Liver (tissue), 9 donors: ENCODE results near the gene CABLES1. TPM values are rescaled to one million over a fixed set of nuclear protein-coding genes. Genes with fewer than 3 reads are reported as not detected.

Experiments
- DNase-seq: peaks from one replicate; pipeline ENCODE4 v3.0.0-alpha.2; 2017; ENCODE audit warnings: low spot score
- H3K27ac ChIP-seq, 2 donors: one replicate each; pipeline ENCODE4 v1.7.0; 2013; ENCODE audit warnings: inconsistent platforms in 2 of 2, low read length in 2 of 2, control low read depth in 1 of 2, low read depth in 1 of 2, mild to moderate bottlenecking in 1 of 2
- H3K27me3 ChIP-seq, 4 donors: one replicate each; pipeline versions ENCODE4 v1.6.1 to v1.7.0; 2013; ENCODE audit warnings: low read length in 3 of 4, inconsistent platforms in 1 of 4, mild to moderate bottlenecking in 1 of 4, moderate library complexity in 1 of 4; ENCODE audit not compliant: control insufficient read depth in 4 of 4, insufficient read depth in 4 of 4
- H3K36me3 ChIP-seq, 4 donors: one replicate each; pipeline versions ENCODE4 v1.6.1 to v1.7.0; 2013; ENCODE audit warnings: low read length in 3 of 4, mild to moderate bottlenecking in 3 of 4, low read depth in 1 of 4, moderate library complexity in 1 of 4; ENCODE audit not compliant: control insufficient read depth in 4 of 4, insufficient read depth in 3 of 4
- H3K4me1 ChIP-seq, 4 donors: one replicate each; pipeline versions ENCODE4 v1.6.1 to v1.7.0; 2013; ENCODE audit warnings: low read length in 3 of 4, mild to moderate bottlenecking in 3 of 4, moderate library complexity in 1 of 4; ENCODE audit not compliant: control insufficient read depth in 4 of 4, insufficient read depth in 4 of 4
- H3K4me3 ChIP-seq, 3 donors: one replicate each; pipeline versions ENCODE4 v1.6.1 to v1.7.0; 2013; ENCODE audit warnings: low read length in 3 of 3, control low read depth in 1 of 3, low read depth in 1 of 3, mild to moderate bottlenecking in 1 of 3
- H3K9ac ChIP-seq, 2 donors: one replicate each; pipeline ENCODE4 v1.7.0; 2013; ENCODE audit warnings: low read length in 2 of 2, mild to moderate bottlenecking in 2 of 2, moderate library complexity in 2 of 2, control low read depth in 1 of 2, low read depth in 1 of 2
- H3K9me3 ChIP-seq, 4 donors: one replicate each; pipeline versions ENCODE4 v1.6.1 to v1.7.0; 2013; ENCODE audit warnings: low read length in 3 of 4; ENCODE audit not compliant: control insufficient read depth in 4 of 4
- CTCF ChIP-seq: fragments of 150-350 bp; IDR thresholded peaks from 2 replicates; pipeline ENCODE4 v1.5.1; 2017; ENCODE audit warnings: improper control_type of control experiment, low read depth, low read length; ENCODE audit not compliant: missing input control
- FOXA1 ChIP-seq: IDR thresholded peaks from 2 replicates; pipeline ENCODE4 v1.6.1; 2016; ENCODE audit warnings: antibody characterized with exemption
- FOXA2 ChIP-seq: IDR thresholded peaks from 2 replicates; pipeline ENCODE4 v1.6.1; 2016; ENCODE audit warnings: antibody characterized with exemption
- GABPA ChIP-seq, 2 donors: IDR thresholded peaks in 1 of 2; conservative IDR thresholded peaks in 1 of 2; 2 replicates each; pipeline ENCODE4 v1.6.1; 2016; ENCODE audit warnings: antibody characterized with exemption in 2 of 2, mild to moderate bottlenecking in 1 of 2, moderate library complexity in 1 of 2
- HNF4A ChIP-seq, 2 donors: conservative IDR thresholded peaks; 2 replicates each; pipeline ENCODE4 v1.6.1; 2016; ENCODE audit warnings: antibody characterized with exemption in 2 of 2, mild to moderate bottlenecking in 2 of 2
- JUND ChIP-seq, 2 donors: IDR thresholded peaks; 2 replicates each; pipeline ENCODE4 v1.6.1; 2016; ENCODE audit warnings: antibody characterized with exemption in 2 of 2
- MAX ChIP-seq: IDR thresholded peaks from 2 replicates; pipeline ENCODE4 v1.6.1; 2016; ENCODE audit warnings: antibody characterized with exemption
- RAD21 ChIP-seq, 2 donors: IDR thresholded peaks; 2 replicates each; pipeline ENCODE4 v1.6.1; 2016; ENCODE audit warnings: antibody characterized with exemption in 2 of 2, mild to moderate bottlenecking in 2 of 2
- REST ChIP-seq: IDR thresholded peaks from 2 replicates; pipeline ENCODE4 v1.6.1; 2016; ENCODE audit warnings: antibody characterized with exemption, mild to moderate bottlenecking
- RXRA ChIP-seq, 2 donors: IDR thresholded peaks; 2 replicates each; pipeline ENCODE4 v1.6.1; 2017 to 2018; ENCODE audit warnings: antibody characterized with exemption in 2 of 2, mild to moderate bottlenecking in 1 of 2
- SP1 ChIP-seq: IDR thresholded peaks from 2 replicates; pipeline ENCODE4 v1.6.1; 2018; ENCODE audit warnings: antibody characterized with exemption, mild to moderate bottlenecking
- TAF1 ChIP-seq: conservative IDR thresholded peaks from 2 replicates; pipeline ENCODE4 v1.6.1; 2016; ENCODE audit warnings: antibody characterized with exemption, mild to moderate bottlenecking
- YY1 ChIP-seq: IDR thresholded peaks from 2 replicates; pipeline ENCODE4 v1.6.1; 2016; ENCODE audit warnings: antibody characterized with exemption, mild to moderate bottlenecking
- WGBS: extraction: QIAGEN DNeasy Blood & Tissue Kit; methylation state at CpG from one replicate; pipeline ENCODE4 v1.1.7; 2013; 5-methylcytosine and 5-hydroxymethylcytosine counted together
- polyA plus RNA-seq, 2 donors: library from polyadenylated mRNA; stranded (reverse) in 1 of 2; unstranded in 1 of 2; fragments of 200-250 nt in 1 of 2; fragments of >200 nt in 1 of 2; fragmentation: Nextera tagmentation in 1 of 2; extraction: Ambion mirVana in 1 of 2; gene quantifications; one replicate each; pipeline versions ENCODE4 v1.2.1 to v1.2.3, GENCODE V29; 2013 to 2015
- total RNA-seq, 2 donors: library from RNA; depleted of rRNA; stranded (reverse); fragments of >200 nt; gene quantifications; one replicate each; pipeline ENCODE4 v1.2.3, GENCODE V29; 2014
- TF ChIP-seq, protein P1 (sequence below): IDR thresholded peaks from 2 replicates; pipeline ENCODE4 v1.6.1; 2016; ENCODE audit warnings: antibody characterized with exemption
- donor health status: healthy.
- donor health status: healthy.
- donor health status: healthy.
- donor health status: healthy.
- donor health status: healthy.

The CABLES1 gene
- total and polyA plus RNA-seq, 4 donors: 3.3 to 8.9 (median 4.5) TPM

DNA sequence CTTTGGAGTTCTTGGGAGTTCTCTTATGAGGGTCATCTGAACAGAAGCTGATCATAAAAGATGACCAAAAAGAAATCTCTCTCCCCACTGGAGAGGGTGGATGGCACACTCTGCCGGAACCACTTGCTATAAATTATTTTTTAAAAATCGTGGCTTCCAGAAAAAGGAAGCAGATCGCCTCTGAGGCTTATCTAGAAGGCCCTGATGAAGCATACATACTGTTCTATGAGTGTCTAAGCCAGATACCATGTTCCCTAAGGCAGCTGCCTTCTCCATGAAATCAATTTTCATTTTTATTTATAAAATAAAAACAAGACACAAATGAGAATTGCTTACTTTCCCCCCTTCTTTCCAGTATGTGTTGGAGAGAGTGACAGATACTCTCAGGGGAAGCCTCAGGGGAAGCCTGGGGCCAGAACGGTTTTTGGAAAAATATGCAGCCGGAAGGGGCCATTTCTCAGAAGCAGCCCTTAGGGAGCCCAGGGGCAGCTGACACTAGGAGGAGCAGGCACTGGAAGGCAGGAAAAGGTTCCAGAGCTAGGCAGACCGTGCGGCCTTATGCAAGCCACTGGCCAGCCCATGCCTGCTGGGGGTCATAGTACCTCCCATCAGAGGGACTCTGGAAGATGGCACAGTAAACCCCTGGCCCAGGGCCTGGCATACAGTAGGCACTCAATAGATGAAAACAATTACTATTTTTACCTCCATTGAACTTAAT lies 130.6 kb downstream of the CABLES1 start:
- 83% methylated on average over 7 of the region's 7 CpGs for WGBS
- Histone ChIP-seq H3K27ac (no peak overlapping the region), H3K4me3 (no peak overlapping the region)

GRCh38 chr18:23266717-23267446 lies 131.6 kb downstream of the CABLES1 start:
- Histone ChIP-seq H3K9me3 (peaks cover 0 to 4% (median under 1%) of the 10 kb centered on the region in 4 donors), H3K27me3 (no peaks in the 10 kb centered on the region), H3K9ac (no peak overlapping the region), H3K4me3 (no peak overlapping the region), H3K27ac (no peak overlapping the region), H3K4me1 (peaks cover 0 to 7% (median 2%) of the 10 kb centered on the region in 4 donors), H3K36me3 (no peaks in the 10 kb centered on the region)
- WGBS: 92% methylated on average over 20 of the region's 20 CpGs
- DNase-seq: no peak
- no peak for TF ChIP-seq RAD21 (IDR thresholded peaks at IDR 0.05)
- TF ChIP-seq CTCF: no peak
- no peak for TF ChIP-seq YY1
- TF ChIP-seq, protein P1, sequence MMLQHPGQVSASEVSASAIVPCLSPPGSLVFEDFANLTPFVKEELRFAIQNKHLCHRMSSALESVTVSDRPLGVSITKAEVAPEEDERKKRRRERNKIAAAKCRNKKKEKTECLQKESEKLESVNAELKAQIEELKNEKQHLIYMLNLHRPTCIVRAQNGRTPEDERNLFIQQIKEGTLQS: no peak
- no peak for TF ChIP-seq FOXA1
- TF ChIP-seq SP1: no peak
- TF ChIP-seq MAX: no peak
- TF ChIP-seq TAF1: no peak
- TF ChIP-seq RXRA (IDR thresholded peaks at IDR 0.05): no peak
- TF ChIP-seq HNF4A (conservative IDR thresholded peaks at IDR 0.05): no peak
- TF ChIP-seq FOXA2: no peak
- no peak for TF ChIP-seq REST
- no peak for TF ChIP-seq GABPA (IDR thresholded peaks at IDR 0.05 in 1 of 2, conservative IDR thresholded peaks at IDR 0.05 in 1 of 2)
- TF ChIP-seq JUND (IDR thresholded peaks at IDR 0.05): no peak

More for the DNA sequence above, 130.6 kb downstream of the CABLES1 start:
- Histone ChIP-seq H3K9me3 (peaks cover 0 to 4% (median under 1%) of the 10 kb centered on the region in 4 donors), H3K36me3 (no peaks in the 10 kb centered on the region), H3K4me1 (peaks cover 0 to 7% (median 2%) of the 10 kb centered on the region in 4 donors), H3K27me3 (no peaks in the 10 kb centered on the region), H3K9ac (no peak overlapping the region)
- no peak for TF ChIP-seq REST
- no peak for TF ChIP-seq TAF1
- no peak for TF ChIP-seq JUND (IDR thresholded peaks at IDR 0.05)
- TF ChIP-seq MAX: no peak
- no peak for TF ChIP-seq RAD21 (IDR thresholded peaks at IDR 0.05)
- TF ChIP-seq YY1: no peak
- DNase-seq: no peak
